ENCODE measurements around the gene GK2. TPM values are rescaled to one million over a fixed set of nuclear protein-coding genes. Genes with fewer than 3 reads are reported as not detected.

Gene GK2
- not detected in 2 replicates for total RNA-seq

DNA sequence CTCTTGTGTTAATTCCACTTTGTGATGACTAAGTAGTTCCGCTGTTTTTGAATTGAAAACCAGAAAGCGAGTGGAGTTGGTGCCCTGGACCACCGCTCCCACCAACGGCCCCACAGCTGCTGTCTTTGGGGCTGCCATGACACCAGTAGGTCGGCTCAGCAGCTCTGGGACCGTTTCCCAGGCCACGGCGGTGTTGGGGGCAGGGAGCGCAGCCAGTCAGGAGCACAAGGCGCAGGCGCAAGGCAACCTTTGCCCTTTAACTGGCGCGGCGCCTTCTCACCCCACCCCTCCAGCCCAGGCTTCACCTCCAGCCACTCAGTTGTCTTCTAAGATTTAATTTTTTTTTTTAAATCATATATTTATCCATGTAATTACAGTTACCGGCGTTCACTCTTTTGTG is at the start of gene GK2:
Gene GK2 (minus strand): TSS at position 166 of the 400 bp plus-strand sequence. CDS start 28 bp downstream, at position 138.
- DNase-seq (ENCODE audit: low read depth in 2 of 2), result no peak

DNA sequence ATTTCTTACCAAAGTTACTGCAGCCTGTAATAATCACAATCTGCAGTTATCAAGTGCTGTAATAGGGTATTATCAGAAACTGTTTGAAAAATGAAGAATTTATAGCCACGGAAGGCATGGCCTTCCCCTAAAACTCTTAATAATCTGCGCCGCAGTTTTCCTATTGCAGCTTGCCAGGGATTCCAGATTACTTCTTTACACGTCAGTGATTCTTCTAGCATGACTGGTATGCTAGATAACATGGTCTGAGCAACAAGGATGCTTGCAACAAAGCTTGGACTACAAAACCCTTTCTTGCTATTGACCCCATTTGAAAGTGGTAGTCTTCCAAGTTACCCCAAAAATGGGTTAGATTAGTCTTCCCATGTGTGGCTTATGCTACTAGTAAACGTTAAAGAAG is 47.2 kb upstream of the GK2 start:
- no peak for DNase-seq (ENCODE audit: low read depth in 2 of 2)

DNA sequence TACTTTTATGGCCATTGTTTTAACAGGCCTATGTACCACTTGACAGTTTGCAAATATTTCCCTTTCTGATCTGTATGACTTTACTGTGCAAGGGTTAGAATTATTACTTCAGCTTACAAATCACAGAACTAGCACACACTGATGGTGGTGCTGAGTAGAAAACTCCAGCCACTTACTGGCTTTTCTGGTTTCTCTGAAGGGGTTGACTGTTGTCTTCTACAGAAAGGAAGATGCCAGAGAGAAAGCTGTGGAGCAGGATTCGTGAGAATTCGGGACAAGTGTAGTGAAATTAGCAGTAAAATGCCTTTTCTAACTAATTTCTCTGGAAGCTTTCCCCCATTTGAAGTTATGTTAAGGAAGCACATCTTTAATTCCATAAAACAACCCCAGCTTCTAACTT is 46.6 kb upstream of the GK2 start:
- no peak for DNase-seq (ENCODE audit: low read depth in 2 of 2)

DNA sequence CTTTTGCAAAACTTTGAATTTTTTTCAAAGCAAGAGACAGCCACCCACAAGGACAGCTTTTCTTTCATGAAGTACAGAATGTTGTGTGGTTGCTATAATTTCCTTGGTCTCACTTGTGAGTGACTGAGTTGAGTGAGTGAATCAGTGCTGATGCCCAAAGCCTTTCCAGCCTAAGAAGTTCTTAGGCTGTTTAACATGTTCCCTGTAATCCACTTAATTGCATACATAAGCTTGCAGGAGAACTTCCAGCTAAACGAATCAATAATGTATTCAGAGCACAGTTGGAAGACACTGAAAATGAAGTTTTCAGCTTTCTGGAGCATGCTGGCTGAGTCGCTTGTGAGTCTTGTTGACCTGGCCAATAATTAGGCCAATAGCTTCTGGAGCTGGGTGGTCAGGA is 42.0 kb upstream of the GK2 start:
- no peak for DNase-seq (ENCODE audit: low read depth in 2 of 2)

DNA sequence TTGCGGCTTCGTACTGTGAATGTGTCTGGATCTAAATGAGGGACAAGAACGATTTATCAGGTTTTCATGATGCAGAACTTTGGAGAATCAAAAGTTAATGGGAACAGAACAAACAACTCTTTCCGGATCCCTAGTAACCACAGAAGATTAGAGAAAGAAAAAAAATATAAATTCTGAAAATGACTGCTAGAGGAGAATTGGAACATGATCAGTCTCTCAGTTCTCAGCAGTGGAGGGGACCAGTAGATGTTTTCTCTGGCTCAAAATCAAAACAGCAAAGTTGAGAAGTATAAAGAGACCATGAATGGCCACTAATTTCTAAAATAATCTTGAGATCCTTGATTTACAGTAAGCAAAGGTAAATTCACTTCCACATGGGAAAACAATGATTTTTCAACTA is 38.1 kb upstream of the GK2 start:
- DNase-seq (ENCODE audit: low read depth in 2 of 2), result no peak

DNA sequence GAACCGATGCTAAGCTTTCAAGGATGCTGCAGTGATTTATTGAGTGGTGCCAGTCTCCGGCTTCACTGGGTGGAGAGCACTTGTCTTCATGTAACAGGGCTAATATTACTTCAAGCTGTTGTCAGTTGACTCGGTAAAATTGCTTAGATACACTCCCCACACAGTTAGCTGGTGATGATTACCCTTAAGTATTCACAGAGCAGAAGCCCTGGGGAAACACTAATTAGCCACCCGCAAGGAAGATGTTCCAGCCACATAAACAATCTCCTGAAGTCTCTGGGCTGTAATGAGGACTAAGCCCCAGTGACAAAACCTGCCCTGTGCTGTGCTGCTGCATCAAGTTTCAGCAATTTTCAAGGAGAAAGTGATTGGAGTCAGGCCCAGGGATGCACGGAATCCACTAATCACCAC is 37.3 kb upstream of the GK2 start:
- DNase-seq (ENCODE audit: low read depth in 2 of 2), result no peak

DNA sequence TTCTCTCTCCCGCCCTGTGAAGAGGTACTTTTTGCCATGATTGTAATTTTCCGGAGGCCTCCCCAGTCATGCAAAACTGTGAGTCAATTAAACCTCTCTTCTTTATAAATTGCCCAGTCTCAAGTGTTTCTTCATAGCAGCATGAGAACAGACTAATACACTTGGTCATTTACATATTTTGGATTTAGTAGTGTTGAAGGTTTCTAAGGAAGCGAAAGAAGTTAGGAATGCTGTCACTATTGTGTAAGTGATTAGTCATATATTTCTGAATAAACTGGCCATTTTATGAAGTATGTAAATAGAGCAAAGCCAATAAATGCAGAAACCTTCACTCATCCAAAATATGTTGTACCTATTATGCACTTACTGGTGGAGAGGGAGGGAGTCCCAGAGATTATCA is 34.4 kb upstream of the GK2 start:
- no peak for DNase-seq (ENCODE audit: low read depth in 2 of 2)

DNA sequence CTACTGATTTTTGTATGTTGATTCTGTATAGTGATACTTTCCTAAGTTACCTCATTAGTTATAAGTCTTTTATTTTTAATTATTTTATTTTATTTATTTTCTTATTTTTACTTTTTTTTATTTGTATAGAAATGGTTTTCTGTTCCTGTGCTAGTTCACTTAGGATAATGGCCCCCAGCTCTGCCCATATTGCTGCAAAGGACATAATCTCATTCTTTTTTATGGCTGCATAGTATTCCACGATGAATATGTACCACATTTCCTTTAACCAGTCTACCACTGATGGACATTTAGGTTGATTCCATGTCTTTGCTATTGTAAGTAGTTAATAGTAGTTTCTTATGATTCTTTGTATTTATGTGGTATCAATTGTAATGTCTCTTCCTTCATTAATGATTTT is 31.5 kb upstream of the GK2 start:
- no peak for DNase-seq (ENCODE audit: low read depth in 2 of 2)

DNA sequence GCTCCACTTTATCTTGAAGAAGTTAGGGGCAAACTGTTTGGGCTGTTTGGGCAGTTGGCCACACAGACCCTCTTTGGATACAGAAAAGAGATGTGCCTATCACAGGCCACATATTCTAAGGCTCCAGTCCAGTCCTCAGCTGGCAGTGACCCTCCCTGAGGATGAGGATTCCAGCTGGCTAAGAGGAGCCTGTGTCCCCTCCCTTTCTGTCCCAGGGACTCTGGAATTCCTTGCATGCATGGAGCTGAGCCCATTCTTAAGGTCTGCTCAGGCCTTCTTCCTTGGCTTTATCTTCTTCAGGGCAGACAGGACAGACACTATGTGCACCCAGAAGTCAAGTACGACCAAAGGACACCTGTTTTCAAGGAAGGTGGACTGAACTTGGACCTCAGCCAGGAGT is 23.8 kb upstream of the GK2 start:
- DNase-seq (ENCODE audit: low read depth in 2 of 2), result no peak

DNA sequence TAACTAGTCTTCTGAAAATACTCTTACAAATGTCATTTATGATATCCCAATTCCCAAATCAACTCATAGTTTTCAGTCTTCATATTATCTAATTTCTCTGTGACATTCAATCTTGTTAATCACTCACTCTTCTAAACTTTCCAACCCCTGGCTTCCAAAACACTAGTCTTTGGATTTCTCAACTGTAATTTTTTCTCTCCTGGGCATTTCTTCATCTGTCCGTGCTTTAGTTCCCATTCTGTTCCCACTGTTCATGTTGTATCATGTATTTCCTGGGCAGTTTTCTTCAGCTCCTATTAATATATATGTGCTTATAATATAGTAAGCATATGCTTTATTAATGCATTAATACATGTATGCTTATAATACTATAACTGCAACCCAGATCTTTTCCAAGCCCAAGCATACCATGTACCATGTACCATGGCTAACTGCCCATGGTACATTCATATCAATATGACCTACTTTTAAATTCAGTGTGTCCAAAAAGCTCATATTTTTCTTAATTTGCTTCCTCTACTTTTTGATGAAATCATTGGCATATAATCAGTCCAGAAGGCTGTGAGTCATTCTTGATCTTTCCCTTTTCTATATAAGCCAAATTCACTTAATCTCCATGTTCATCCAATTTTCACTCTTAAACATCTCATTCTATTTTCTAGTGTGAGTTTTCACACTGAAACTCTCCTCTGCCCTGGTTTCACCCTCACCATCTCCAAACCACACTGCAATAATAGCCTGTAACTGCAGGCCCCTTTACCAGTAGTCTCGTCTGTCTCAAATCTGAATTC is 21.3 kb upstream of the GK2 start:
- DNase-seq (ENCODE audit: low read depth in 2 of 2), result no peak

DNA sequence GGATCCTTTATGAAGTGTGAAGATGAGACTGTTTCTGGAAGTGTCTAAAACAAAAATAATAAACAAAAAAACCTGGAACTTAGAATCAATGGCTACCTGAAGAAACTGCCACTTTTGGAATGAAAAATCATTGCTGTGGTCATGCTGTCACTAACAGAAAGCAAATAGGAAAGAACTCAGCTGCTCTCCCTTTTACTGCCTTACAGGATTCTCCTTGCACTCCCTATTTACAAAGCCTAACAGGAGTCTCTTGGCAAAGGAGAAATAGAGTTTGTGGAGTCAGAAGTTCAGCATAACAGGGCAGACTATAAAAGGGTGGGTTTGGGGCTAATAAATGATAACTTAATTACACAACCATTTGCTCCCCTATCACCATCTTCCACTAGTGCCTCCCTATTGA is 19.0 kb upstream of the GK2 start:
- DNase-seq (ENCODE audit: low read depth in 2 of 2), result no peak

DNA sequence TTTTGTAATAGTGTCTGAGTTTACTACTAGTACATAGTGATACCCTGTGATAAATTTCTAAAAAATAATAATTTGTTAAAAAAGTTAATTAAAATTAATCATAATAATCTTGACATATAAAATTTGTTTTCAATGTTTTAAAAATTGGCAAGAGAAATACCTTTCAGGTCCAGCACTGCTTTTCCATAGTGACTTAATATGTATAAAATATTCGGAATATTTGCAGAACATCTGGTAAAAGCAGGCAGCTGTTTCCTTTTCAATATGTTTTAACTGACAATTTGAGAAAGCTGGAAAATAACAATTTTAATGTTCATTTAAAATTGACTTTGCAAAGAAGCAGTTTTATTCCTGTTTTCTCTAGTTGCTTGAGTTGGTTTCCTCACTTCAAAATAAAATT is 17.6 kb upstream of the GK2 start:
- no peak for DNase-seq (ENCODE audit: low read depth in 2 of 2)

DNA sequence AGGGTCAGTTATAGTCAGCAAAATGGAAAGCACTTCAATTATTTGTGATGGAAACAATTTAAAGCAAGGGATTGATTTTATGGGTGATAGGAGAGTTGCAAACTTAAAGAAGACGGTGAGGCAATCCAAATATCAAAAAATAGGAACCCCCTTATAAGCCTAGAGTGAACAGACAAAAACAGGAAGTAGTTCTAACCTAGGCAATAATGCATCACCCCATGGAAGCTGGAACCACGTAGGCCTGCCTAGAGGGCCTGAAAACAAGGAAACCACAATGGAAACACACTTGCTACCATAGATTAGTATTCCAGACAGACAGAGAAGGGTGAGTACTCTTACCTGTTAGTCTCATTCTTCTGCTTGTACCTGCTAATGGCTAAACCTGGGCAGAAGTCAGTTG is 13.5 kb upstream of the GK2 start:
- no peak for DNase-seq (ENCODE audit: low read depth in 2 of 2)

DNA sequence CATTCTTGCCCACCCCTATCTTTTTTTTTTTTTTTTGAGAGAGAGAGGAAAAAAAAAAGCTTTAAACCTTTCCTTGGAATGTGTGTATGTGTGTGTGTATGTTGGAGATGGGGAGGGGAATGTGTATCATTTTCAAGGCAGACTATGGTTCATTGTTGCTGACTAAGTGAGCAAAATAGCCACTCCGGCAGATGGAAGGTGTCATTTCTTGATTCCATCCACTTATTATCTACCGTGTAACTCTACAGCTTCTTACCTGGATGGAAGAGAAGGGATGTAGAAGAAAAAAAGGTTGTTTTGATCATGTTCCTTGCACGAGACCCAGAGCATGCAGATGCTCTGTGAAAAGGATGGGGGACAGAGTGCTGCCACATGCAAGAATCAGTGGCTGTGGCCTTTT is 5.9 kb upstream of the GK2 start:
- DNase-seq (ENCODE audit: low read depth in 2 of 2), result no peak

DNA sequence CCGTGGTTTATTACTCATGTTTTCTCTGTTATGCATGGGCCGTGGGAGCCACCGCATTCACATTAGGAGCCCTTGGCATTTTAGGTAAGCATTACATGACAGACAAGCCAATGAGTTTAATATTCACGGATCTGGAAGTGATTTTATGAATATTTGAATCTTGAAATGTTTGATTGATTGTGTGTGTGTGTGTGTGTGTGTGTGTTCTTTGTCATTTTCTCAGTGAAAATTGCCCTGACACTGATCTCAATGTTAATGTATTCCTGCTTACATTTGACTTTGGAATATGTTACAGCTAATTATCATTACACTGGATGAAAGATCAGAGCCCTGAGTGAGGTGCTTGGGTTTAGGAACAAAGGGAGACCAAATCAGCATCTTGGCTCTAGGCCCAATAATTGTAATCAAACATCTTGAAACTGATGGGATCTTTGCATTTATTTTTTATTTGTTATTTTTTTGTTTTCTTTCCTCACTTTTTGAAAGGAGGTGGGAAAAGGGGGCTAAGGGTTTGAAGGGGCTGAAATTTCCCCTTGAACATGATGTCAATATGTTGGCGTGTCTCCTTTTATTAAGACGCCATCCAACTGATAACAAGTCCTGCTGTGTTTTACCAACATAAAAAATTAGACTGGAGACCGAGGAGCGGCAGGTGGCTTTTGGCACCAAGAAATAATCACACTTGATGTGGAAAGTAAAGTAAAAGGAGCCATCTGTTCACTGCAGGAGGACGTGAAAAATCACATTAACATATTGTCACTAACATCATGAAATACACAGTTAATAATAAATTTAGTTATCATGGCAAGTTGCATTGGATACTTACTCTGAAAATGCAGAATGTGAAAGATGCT is 5.2 kb upstream of the GK2 start:
- DNase-seq (ENCODE audit: low read depth in 2 of 2), result no peak

DNA sequence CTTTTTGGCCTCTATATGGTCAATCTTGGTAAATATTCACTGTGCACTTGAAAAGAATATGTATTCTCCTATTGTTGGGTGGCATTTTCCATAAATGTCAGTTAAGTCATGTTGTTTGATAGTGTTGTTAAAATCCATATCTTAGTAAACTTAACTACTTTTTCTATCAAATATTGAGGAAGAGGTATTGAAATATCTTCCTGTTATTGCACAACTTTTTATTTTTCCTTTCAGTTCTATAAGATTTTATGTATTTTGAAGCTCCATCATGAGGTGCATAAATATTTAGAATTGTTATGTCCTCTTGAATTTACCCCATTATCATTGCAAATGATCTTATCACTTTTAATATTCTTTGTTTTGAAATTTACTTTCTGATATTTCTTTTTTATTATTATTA is 3.4 kb downstream of the GK2 start:
- DNase-seq (ENCODE audit: low read depth in 2 of 2), result no peak

DNA sequence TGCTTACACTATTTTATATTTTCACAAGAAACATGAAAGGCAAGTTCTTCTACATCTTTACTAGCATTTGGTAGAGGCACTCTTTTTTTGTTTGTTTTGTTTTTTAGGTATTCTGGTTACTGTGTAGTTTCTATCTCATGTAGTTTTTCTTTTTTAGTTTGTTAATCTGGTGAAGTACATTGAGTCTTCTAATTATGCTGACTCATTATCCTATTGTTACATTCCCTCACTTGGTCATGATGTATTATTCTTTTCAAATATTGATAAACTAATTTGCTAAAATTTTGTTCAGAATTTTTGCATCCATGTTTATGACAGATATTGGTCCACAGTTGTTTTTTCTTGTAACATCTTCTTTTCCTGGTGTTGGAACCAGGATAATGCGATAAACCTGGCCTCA is 4.7 kb downstream of the GK2 start:
- DNase-seq (ENCODE audit: low read depth in 2 of 2), result no peak

DNA sequence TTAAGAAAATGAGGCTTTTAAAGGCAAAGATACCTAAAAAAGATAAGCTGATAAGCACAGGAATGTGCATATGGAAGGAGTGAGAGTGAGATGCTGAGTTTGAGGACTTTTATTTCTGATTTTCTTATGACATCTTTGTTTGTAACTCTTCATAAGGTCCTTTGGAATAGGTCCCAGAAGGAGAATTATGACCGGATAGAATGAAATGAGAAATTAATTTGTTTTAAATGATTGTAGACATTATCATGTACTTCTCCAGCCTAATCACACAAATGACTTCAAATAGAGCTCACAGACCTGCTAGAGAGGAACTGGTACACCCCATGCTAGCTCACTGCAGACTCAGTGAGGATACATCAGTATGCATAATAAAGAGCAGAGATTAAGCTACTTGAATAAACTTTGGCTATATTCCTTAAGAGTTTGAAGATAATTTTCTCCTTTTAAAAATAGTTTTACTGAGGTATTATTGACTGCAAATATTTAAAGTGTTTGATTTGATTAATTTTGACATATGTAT is 5.6 kb downstream of the GK2 start:
- no peak for DNase-seq (ENCODE audit: low read depth in 2 of 2)

DNA sequence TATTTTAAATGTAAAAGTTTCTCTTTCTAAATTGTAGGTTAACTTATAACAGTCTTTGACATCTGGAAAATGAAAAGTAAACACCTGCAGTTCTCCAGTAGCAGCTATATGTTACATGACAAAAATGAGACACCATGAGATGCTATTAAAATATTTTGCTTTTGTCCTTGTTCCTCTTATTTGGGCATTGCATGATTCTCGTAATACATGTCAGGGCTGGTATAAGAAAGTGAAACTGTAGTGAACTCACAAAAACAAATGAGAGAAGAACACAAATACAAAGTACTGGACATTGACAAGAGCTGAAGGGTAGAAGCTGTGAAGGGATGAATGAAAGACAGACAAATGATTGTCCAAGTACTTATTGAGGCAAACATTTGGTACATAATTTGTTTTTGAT is 9.0 kb downstream of the GK2 start:
- DNase-seq (ENCODE audit: low read depth in 2 of 2), result no peak

DNA sequence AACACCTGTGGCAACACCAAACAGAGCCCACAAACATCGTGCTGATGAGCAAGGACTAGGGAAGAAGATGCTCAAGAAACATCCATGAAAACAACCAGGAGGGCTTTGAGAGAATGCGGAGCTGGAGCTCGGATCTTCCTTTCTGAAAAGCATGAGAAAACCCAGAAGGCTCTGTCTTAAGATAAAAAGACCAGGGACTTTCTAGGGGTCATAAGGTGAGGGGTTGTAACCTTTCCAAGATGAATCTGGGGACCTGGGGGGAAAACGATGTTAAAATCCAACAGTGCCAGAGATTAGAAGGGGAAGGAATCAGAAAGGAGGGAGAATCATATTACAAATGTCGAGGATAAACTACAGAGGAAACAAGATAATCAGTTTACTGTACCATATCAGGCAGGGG is 10.1 kb downstream of the GK2 start:
- no peak for DNase-seq (ENCODE audit: low read depth in 2 of 2)

DNA sequence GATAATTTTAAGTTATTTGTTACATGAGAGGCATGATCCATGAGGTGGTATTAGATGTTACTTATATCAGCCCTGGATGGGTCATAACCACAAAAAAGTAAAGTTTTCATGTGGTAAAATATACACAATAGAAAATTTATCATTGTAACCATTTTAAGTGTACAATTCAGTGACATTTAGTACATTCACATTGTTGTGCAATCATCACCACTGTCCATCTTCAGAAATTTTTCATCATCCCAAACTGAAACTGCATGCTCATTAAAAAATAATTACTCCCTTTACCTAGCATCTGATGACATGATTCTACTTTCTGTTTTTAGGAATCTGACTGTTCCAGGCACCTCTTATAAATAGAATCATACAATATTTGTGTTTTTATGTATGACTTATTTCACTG is 11.2 kb downstream of the GK2 start:
- DNase-seq (ENCODE audit: low read depth in 2 of 2), result no peak

DNA sequence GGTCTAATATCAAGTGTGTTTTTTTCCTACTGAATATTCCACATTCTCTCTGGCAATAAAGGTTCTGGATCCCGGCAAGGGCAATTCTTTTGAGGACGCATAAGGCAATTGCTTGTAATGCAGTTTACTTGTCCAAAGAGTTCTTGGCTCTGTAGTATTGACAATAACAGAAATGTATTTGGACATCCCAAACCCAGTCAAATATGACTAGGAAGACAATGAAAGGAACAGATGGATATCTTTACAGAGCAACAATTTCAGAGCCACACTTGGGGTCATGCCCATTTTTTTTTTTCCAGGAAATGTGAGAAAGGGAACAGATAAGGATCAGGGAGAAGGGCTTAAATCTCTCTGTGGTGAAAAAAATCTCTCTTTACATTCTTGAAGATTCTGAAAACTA is 12.2 kb downstream of the GK2 start:
- no peak for DNase-seq (ENCODE audit: low read depth in 2 of 2)

DNA sequence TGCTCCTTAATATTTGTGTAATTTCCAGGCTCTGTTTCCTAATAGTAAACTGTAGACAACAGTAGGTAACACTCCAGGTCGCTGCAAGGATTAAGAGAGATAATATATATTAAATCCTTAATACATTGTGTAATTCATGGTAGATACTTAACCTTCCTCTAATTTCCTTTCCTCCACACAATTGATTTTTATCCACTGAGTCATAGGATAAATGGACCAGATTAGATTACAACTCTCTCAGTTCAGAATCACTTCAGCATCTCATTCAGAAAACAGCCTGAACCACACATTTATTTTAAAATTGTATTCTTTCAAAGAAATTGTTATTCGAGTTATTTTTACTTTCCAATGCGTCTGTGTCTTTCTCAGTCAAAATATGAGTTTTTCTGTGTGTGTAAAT is 17.1 kb downstream of the GK2 start:
- no peak for DNase-seq (ENCODE audit: low read depth in 2 of 2)

Measured in dermis microvascular lymphatic vessel endothelial cell (primary cell).